Glutamatergic neuron (in vitro differentiated cells): ENCODE measurements around the gene RAB40AL. TPM values are rescaled to one million over a fixed set of nuclear protein-coding genes. Genes with fewer than 3 reads are reported as not detected.
A peak's percentile ranks its signal among the peaks of the same experiment; 100 is the strongest.

Source experiments
- DNase-seq: peaks from one replicate; pipeline ENCODE4 v3.0.0; 2022
- H3K27ac Mint-ChIP-seq: one replicate; pipeline ENCODE4 v1.8.0; 2020; ENCODE audit warnings: mild to moderate bottlenecking, mixed read lengths, inconsistent platforms; ENCODE audit not compliant: unreplicated experiment
- H3K27me3 Mint-ChIP-seq: one replicate; pipeline ENCODE4 v1.8.0; 2020; ENCODE audit warnings: mild to moderate bottlenecking, moderate library complexity, mixed read lengths, inconsistent platforms; ENCODE audit not compliant: unreplicated experiment
- H3K36me3 Mint-ChIP-seq: one replicate; pipeline ENCODE4 v1.8.0; 2020; ENCODE audit warnings: mild to moderate bottlenecking, mixed read lengths, inconsistent platforms; ENCODE audit not compliant: unreplicated experiment
- H3K4me1 Mint-ChIP-seq: one replicate; pipeline ENCODE4 v1.8.0; 2020; ENCODE audit warnings: mild to moderate bottlenecking, low read depth, mixed read lengths, inconsistent platforms; ENCODE audit not compliant: unreplicated experiment
- H3K4me3 Mint-ChIP-seq: one replicate; pipeline ENCODE4 v1.8.0; 2020; ENCODE audit warnings: mild to moderate bottlenecking, mixed read lengths, inconsistent platforms; ENCODE audit not compliant: unreplicated experiment
- H3K9me3 Mint-ChIP-seq: one replicate; pipeline ENCODE4 v1.8.0; 2020; ENCODE audit warnings: mild to moderate bottlenecking, moderate library complexity, mixed read lengths, inconsistent platforms; ENCODE audit not compliant: unreplicated experiment
- total RNA-seq: library from RNA; stranded (reverse); fragmentation: NEBNext Ultra II Directional; extraction: Animal tissue kit (Norgen Biotek cat#: 25700); gene quantifications from one replicate; pipeline ENCODE4 v1.2.1, GENCODE V29; 2021; ENCODE audit not compliant: unreplicated experiment
- TF ChIP-seq, protein P1 (sequence below): fragments of 200-600 bp; sonication (generic); IDR thresholded peaks from one replicate; pipeline ENCODE4 v1.5.0; 2021; ENCODE audit not compliant: partially characterized antibody, unreplicated experiment

Gene RAB40AL
- total RNA-seq, 1 donor from 2014 or later, result 1.8 TPM

DNA sequence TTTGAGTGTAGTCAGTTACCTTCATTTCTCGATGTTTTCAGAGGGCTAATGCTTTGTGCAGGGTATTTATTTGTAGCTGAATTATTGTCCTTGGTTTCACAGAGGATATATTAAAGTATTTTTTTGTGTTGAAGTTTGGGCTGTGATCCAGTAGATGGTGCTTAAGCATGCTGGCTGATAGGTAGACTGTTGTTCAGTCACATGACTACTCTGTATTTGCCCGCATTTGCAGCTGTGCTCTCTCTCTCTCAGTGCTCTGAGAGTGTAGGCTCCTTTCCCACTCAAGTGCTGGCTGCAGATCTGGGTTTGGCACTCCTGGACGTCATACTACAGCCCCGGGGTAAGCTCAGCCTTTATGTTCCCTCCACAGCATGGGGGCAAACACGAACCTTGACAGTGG lies 21.7 kb downstream of the RAB40AL start:
- DNase-seq, result no peak
- Mint-ChIP-seq H3K4me1 (no peaks in the 10 kb centered on the region), H3K27ac (no peak overlapping the region), H3K27me3 (no peaks in the 10 kb centered on the region), H3K4me3 (no peak overlapping the region), H3K36me3 (no peaks in the 10 kb centered on the region), H3K9me3 (peaks cover 1% of the 10 kb centered on the region)
- TF ChIP-seq, protein P1, sequence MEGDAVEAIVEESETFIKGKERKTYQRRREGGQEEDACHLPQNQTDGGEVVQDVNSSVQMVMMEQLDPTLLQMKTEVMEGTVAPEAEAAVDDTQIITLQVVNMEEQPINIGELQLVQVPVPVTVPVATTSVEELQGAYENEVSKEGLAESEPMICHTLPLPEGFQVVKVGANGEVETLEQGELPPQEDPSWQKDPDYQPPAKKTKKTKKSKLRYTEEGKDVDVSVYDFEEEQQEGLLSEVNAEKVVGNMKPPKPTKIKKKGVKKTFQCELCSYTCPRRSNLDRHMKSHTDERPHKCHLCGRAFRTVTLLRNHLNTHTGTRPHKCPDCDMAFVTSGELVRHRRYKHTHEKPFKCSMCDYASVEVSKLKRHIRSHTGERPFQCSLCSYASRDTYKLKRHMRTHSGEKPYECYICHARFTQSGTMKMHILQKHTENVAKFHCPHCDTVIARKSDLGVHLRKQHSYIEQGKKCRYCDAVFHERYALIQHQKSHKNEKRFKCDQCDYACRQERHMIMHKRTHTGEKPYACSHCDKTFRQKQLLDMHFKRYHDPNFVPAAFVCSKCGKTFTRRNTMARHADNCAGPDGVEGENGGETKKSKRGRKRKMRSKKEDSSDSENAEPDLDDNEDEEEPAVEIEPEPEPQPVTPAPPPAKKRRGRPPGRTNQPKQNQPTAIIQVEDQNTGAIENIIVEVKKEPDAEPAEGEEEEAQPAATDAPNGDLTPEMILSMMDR, result no peak

GRCh38 chrX:102959471-102959870 lies 22.4 kb downstream of the RAB40AL start:
- H3K4me1 Mint-ChIP-seq, result no peaks in the 10 kb centered on the region
- no peak for DNase-seq
- no peaks in the 10 kb centered on the region for H3K27me3 Mint-ChIP-seq
- peaks cover 1% of the 10 kb centered on the region for H3K9me3 Mint-ChIP-seq
- H3K27ac Mint-ChIP-seq, result no peak overlapping the region
- H3K36me3 Mint-ChIP-seq, result no peaks in the 10 kb centered on the region
- no peak overlapping the region for H3K4me3 Mint-ChIP-seq
- TF ChIP-seq, protein P1, result no peak

GRCh38 chrX:102963955-102964354 lies 26.9 kb downstream of the RAB40AL start:
- Mint-ChIP-seq H3K27ac (no peak overlapping the region), H3K36me3 (no peaks in the 10 kb centered on the region), H3K4me1 (no peaks in the 10 kb centered on the region), H3K9me3 (no peaks in the 10 kb centered on the region), H3K27me3 (no peaks in the 10 kb centered on the region), H3K4me3 (no peak overlapping the region)
- no peak for DNase-seq
- TF ChIP-seq, protein P1, result no peak

DNA sequence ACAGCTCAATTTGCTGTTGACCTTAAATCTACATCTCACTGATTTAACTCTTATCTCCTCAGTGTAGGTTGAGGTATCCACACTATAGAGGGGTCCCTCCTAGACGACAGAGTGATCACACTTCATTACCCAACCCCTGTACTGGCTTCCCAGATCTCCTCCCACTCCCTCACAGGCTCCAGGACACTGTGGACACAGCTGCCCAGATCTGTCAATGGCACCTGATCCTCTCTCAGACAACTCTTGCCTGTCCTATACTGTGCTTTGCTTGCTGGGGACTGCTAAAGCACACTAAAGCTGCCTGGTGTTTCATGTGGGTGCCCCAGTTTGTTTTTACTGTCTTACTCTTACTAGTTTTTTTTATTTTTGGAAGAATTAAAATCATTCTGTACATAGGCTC lies 27.9 kb downstream of the RAB40AL start:
- Mint-ChIP-seq H3K36me3 (no peaks in the 10 kb centered on the region), H3K4me1 (no peaks in the 10 kb centered on the region), H3K9me3 (no peaks in the 10 kb centered on the region)

GRCh38 chrX:102966701-102967100 lies 29.6 kb downstream of the RAB40AL start:
- Mint-ChIP-seq H3K27me3 (no peaks in the 10 kb centered on the region), H3K4me1 (no peaks in the 10 kb centered on the region), H3K27ac (no peak overlapping the region), H3K36me3 (peaks cover 4% of the 10 kb centered on the region), H3K9me3 (no peaks in the 10 kb centered on the region), H3K4me3 (no peak overlapping the region)
- TF ChIP-seq, protein P1, result no peak
- DNase-seq, result no peak

More for the DNA sequence above, 27.9 kb downstream of the RAB40AL start:
- H3K27me3 Mint-ChIP-seq, result no peaks in the 10 kb centered on the region
- TF ChIP-seq, protein P1, result no peak
- peak overlapping the region; percentile 59 for H3K27ac Mint-ChIP-seq
- no peak for DNase-seq
- no peak overlapping the region for H3K4me3 Mint-ChIP-seq
